Progenitor cell of endocrine pancreas (in vitro differentiated cells): ENCODE results near the gene CENPB. TPM values are rescaled to one million over a fixed set of nuclear protein-coding genes. Genes with fewer than 3 reads are reported as not detected.

Source experiments
- DNase-seq: peaks from one replicate; pipeline ENCODE4 v3.0.0; 2021; ENCODE audit warnings: low spot score; ENCODE audit not compliant: unreplicated experiment
- H3K27ac Mint-ChIP-seq: 2 replicates; pipeline ENCODE4 v1.8.0; 2021; ENCODE audit warnings: mild to moderate bottlenecking, moderate library complexity, mixed read lengths
- H3K27me3 Mint-ChIP-seq: 2 replicates; pipeline ENCODE4 v1.8.0; 2021; ENCODE audit warnings: mixed read lengths
- H3K36me3 Mint-ChIP-seq: 2 replicates; pipeline ENCODE4 v1.8.0; 2022; ENCODE audit warnings: mixed read lengths; ENCODE audit not compliant: insufficient read depth
- H3K4me1 Mint-ChIP-seq: 2 replicates; pipeline ENCODE4 v1.8.0; 2021; ENCODE audit warnings: low read depth, mixed read lengths
- H3K4me3 Mint-ChIP-seq: 2 replicates; pipeline ENCODE4 v1.8.0; 2021; ENCODE audit warnings: low read depth, mild to moderate bottlenecking, moderate library complexity, mixed read lengths
- H3K9me3 Mint-ChIP-seq: 2 replicates; pipeline ENCODE4 v1.8.0; 2021; ENCODE audit warnings: low read depth, mixed read lengths
- total RNA-seq: library from RNA; stranded (reverse); gene quantifications from 2 replicates; pipeline ENCODE4 v1.2.1, GENCODE V29; 2021
- TF ChIP-seq, protein P1 (sequence below): fragments of 200-600 bp; sonication (generic); IDR thresholded peaks from one replicate; pipeline ENCODE4 v1.5.0; 2021; ENCODE audit warnings: antibody characterized with exemption, mild to moderate bottlenecking; ENCODE audit not compliant: unreplicated experiment

Gene CENPB
- total RNA-seq, 1 donor from 2014 or later, result 49.6 TPM

DNA sequence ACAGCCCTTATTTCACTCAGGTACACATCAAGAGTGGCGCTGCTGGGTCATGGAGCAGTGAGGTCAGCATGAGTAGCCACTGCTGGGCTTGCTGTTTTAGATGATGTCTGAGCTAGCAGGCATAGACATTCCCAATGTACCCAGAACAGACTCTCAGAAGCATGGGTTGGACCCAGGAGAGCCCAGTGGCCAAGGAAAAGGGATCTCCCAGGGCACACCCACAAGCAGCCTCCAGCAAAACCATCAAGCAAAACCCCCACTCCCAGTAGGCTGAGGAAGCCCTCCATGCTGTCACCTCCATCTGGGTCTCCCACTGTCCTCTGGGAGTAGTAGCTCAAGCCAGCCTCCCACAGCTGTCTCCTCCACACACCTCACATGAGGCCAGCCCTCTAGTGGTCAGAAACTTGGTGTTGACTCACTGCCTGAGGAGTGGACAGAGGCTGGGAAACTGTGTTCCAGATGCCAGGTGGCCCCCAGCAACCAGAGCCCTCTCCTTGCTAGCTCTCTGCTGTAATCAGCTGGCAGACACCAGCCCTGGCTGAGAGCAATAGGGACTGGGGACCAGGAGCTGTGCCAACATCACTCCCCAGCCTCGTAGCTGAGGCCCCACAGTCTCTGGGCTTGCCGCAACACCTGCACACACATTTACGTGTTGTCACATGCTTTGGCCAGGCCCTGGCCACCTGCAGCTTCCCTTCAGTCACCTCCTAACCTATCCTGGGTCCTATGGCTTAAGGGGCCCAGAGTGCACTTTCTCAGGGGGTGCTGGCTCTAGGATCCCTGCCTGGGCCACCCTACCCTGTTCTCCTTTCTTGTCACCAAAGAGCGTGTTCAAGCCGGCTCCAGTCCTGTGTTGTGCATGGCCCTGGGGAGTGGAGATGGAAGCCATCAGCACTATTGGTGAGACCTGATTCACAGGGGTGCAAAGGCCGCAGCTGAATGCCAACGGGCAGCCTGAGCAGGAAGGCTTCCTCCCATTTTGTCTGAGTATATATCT is 31.9 kb upstream of the CENPB start:
- Mint-ChIP-seq H3K27me3 (peaks cover 9% of the 10 kb centered on the region), H3K36me3 (no peaks in the 10 kb centered on the region), H3K4me1 (peaks cover 12% of the 10 kb centered on the region), H3K27ac (peak overlapping the region; percentile 69), H3K9me3 (no peaks in the 10 kb centered on the region), H3K4me3 (peak overlapping the region; percentile 45)
- TF ChIP-seq, protein P1, sequence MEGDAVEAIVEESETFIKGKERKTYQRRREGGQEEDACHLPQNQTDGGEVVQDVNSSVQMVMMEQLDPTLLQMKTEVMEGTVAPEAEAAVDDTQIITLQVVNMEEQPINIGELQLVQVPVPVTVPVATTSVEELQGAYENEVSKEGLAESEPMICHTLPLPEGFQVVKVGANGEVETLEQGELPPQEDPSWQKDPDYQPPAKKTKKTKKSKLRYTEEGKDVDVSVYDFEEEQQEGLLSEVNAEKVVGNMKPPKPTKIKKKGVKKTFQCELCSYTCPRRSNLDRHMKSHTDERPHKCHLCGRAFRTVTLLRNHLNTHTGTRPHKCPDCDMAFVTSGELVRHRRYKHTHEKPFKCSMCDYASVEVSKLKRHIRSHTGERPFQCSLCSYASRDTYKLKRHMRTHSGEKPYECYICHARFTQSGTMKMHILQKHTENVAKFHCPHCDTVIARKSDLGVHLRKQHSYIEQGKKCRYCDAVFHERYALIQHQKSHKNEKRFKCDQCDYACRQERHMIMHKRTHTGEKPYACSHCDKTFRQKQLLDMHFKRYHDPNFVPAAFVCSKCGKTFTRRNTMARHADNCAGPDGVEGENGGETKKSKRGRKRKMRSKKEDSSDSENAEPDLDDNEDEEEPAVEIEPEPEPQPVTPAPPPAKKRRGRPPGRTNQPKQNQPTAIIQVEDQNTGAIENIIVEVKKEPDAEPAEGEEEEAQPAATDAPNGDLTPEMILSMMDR, result peak; percentile 78
- peak; percentile 69 for DNase-seq

DNA sequence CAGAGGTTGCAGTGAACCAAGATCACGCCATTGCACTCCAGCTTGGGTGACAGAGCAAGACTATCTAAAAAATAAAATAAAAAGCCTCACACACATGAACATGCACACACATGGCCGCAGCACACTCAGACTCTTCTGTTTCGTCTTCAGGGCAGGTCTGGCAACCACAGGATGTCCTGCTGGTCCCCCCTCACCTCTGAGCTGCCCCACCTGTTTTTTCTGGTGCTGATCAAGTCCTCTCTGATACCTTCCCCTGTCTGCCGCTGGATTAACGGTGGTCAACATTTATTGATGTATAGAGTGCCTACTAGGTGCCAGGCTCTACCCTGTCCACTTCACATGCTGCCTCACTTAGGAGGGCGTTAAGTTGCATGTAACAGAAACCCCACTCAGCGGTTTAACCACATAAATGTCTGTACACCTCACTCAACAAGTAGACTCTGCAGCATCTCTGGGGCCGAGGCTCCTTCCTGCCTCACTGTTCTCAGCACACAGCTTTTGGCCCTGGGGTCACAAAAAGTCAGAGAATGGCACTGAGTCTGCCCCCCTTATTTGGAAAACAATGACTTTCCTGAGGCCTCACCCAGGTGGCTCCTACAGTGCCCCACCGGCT is 29.3 kb upstream of the CENPB start:
- H3K27ac Mint-ChIP-seq, result no peak overlapping the region
- no peak overlapping the region for H3K4me3 Mint-ChIP-seq
- peaks cover 7% of the 10 kb centered on the region for H3K4me1 Mint-ChIP-seq
- TF ChIP-seq, protein P1, result no peak
- no peak for DNase-seq
- no peaks in the 10 kb centered on the region for H3K36me3 Mint-ChIP-seq
- no peaks in the 10 kb centered on the region for H3K9me3 Mint-ChIP-seq
- H3K27me3 Mint-ChIP-seq, result peaks cover 11% of the 10 kb centered on the region

DNA sequence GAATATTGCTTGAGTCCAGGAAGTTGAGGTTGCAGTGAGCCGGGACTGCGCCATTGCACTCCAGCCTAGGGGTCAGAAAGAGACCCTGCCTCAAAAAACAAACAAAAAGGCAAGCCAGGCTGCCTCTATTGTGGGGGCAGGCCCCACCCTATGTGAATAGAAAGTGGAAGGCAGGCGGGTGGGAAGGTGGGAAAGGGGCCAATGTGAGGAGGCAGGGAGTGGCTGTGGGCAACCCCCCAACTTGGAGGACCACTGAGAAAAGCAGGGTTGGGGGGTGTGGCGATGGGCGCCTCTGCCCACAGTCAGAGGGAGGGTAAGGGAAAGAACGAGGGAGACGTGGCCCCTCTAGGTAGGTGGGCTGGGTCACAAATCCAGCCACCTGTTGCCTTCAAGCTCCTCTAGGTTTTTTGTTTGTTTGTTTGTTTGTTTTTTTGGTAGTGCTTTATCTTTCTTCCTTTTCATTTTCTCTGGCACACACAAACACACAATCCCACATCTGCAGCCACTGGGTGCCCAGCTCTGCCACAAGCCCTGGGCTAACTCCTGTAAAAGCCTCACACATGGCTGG is 28.5 kb upstream of the CENPB start:
- TF ChIP-seq, protein P1, result no peak
- H3K4me1 Mint-ChIP-seq, result peaks cover 6% of the 10 kb centered on the region
- no peak overlapping the region for H3K4me3 Mint-ChIP-seq
- no peaks in the 10 kb centered on the region for H3K9me3 Mint-ChIP-seq
- H3K36me3 Mint-ChIP-seq, result no peaks in the 10 kb centered on the region
- peaks cover 11% of the 10 kb centered on the region for H3K27me3 Mint-ChIP-seq
- no peak overlapping the region for H3K27ac Mint-ChIP-seq
- DNase-seq, result no peak

DNA sequence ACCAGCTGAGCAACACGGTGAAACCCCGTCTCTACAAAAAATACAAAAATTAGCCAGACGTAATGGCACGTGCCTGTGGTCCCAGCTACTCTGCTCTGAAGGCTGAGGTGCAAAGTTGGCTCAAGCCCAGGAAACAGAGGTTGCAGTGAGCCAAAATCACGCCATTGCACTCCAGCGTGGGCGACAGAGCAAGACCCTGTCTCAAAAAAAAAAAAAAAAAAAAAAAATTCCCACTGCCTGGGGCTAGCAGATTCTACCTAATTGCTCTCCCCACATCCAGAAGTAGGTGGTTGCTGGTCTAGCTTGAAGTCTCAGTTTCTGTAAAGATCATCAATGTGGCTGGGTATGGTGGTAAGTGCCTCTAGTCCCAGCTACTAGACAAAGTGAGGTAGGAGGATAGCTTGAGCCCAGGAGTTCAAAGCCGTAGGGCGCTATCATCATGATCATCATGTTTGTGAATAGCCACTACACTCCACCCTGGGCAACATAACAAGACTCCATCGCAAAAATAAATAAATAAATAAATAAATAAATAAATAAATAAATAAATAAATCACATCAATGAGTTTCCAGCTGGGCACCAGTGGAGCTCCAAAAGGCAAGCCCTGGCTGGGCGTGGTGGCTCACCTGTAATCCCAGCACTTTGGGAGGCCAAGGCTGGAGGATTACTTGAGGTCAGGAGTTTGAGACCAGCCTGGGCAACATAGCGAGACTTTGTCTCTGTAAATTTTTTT is 27.5 kb upstream of the CENPB start:
- Mint-ChIP-seq H3K4me1 (peaks cover 2% of the 10 kb centered on the region), H3K36me3 (no peaks in the 10 kb centered on the region), H3K4me3 (no peak overlapping the region), H3K9me3 (no peaks in the 10 kb centered on the region), H3K27me3 (peaks cover 11% of the 10 kb centered on the region), H3K27ac (no peak overlapping the region)
- TF ChIP-seq, protein P1, result no peak
- no peak for DNase-seq
